ENCODE results near the gene SORBS2.

The SORBS2 gene

GRCh38 chr4:185742766-185743165 is 69.2 kb downstream of the SORBS2 start:
- Histone ChIP-seq H3K9me3 (ENCODE audit: insufficient read depth, low read depth, low read length) (no peaks in the 10 kb centered on the region), H2AFZ (ENCODE audit: low read length) (no peak overlapping the region), H3K4me2 (ENCODE audit: low read depth, low read length, poor library complexity, severe bottlenecking) (peak overlapping the region; percentile 26), H3K9ac (ENCODE audit: low read depth, low read length, poor library complexity, severe bottlenecking) (no peak overlapping the region), H3K27me3 (ENCODE audit: insufficient read depth, low read length, poor library complexity, severe bottlenecking) (no peaks in the 10 kb centered on the region), H4K20me1 (ENCODE audit: insufficient read depth, low read length, poor library complexity, severe bottlenecking) (no peaks in the 10 kb centered on the region), H3K79me2 (ENCODE audit: insufficient read depth, low read length) (no peaks in the 10 kb centered on the region), H3K9me2 (replicated peaks; ENCODE audit: low read depth, low read length) (no peaks in the 10 kb centered on the region), H3K4me1 (ENCODE audit: insufficient read depth, low read length, poor library complexity, severe bottlenecking) (no peaks in the 10 kb centered on the region), H3K36me3 (ENCODE audit: insufficient read depth, low read length) (no peaks in the 10 kb centered on the region), H3K4me3 (ENCODE audit: low read length, poor library complexity, severe bottlenecking) (no peak overlapping the region), H3F3A (ENCODE audit: low read depth) (no peaks in the 10 kb centered on the region)
- no peak for TF ChIP-seq CTCF (conservative IDR thresholded peaks at IDR 0.05; ENCODE audit: low read length)
- no peak for TF ChIP-seq EZH2phosphoT487 (IDR thresholded peaks at IDR 0.05; ENCODE audit: borderline replicate concordance)

- Histone ChIP-seq H2AFZ (ENCODE audit: low read length) (no peak overlapping the region), H3F3A (ENCODE audit: low read depth) (no peaks in the 10 kb centered on the region), H3K9me2 (replicated peaks; ENCODE audit: low read depth, low read length) (no peaks in the 10 kb centered on the region), H3K9me3 (ENCODE audit: insufficient read depth, low read depth, low read length) (no peaks in the 10 kb centered on the region), H3K27me3 (ENCODE audit: insufficient read depth, low read length, poor library complexity, severe bottlenecking) (no peaks in the 10 kb centered on the region), H3K4me2 (ENCODE audit: low read depth, low read length, poor library complexity, severe bottlenecking) (no peak overlapping the region), H3K9ac (ENCODE audit: low read depth, low read length, poor library complexity, severe bottlenecking) (no peak overlapping the region), H3K4me3 (ENCODE audit: low read length, poor library complexity, severe bottlenecking) (no peak overlapping the region), H3K4me1 (ENCODE audit: insufficient read depth, low read length, poor library complexity, severe bottlenecking) (no peaks in the 10 kb centered on the region), H3K79me2 (ENCODE audit: insufficient read depth, low read length) (no peaks in the 10 kb centered on the region), H3K36me3 (ENCODE audit: insufficient read depth, low read length) (no peaks in the 10 kb centered on the region), H4K20me1 (ENCODE audit: insufficient read depth, low read length, poor library complexity, severe bottlenecking) (no peaks in the 10 kb centered on the region)
- TF ChIP-seq EZH2phosphoT487 (IDR thresholded peaks at IDR 0.05; ENCODE audit: borderline replicate concordance) (no peak), CTCF (conservative IDR thresholded peaks at IDR 0.05; ENCODE audit: low read length) (no peak)
These were observed 70.2 kb downstream of the SORBS2 start for GRCh38 chr4:185741795-185742194.

GRCh38 chr4:185740471-185740873 is 71.5 kb downstream of the SORBS2 start:
- H3K4me3 ChIP-seq (ENCODE audit: low read length, poor library complexity, severe bottlenecking): no peak overlapping the region
- no peak for TF ChIP-seq EZH2phosphoT487 (IDR thresholded peaks at IDR 0.05; ENCODE audit: borderline replicate concordance)
- no peak for TF ChIP-seq CTCF (conservative IDR thresholded peaks at IDR 0.05; ENCODE audit: low read length)

More at GRCh38 chr4:185740471-185740873, 71.5 kb downstream of the SORBS2 start:
- H3K9ac ChIP-seq (ENCODE audit: low read depth, low read length, poor library complexity, severe bottlenecking): no peak overlapping the region
- H2AFZ ChIP-seq (ENCODE audit: low read length): no peak overlapping the region
- no peaks in the 10 kb centered on the region for H3K9me3 ChIP-seq (ENCODE audit: insufficient read depth, low read depth, low read length)
- no peaks in the 10 kb centered on the region for H4K20me1 ChIP-seq (ENCODE audit: insufficient read depth, low read length, poor library complexity, severe bottlenecking)
- H3K4me2 ChIP-seq (ENCODE audit: low read depth, low read length, poor library complexity, severe bottlenecking): no peak overlapping the region
- H3K27me3 ChIP-seq (ENCODE audit: insufficient read depth, low read length, poor library complexity, severe bottlenecking): no peaks in the 10 kb centered on the region
- H3K9me2 ChIP-seq (replicated peaks; ENCODE audit: low read depth, low read length): no peaks in the 10 kb centered on the region
- H3K36me3 ChIP-seq (ENCODE audit: insufficient read depth, low read length): no peaks in the 10 kb centered on the region
- H3K79me2 ChIP-seq (ENCODE audit: insufficient read depth, low read length): no peaks in the 10 kb centered on the region
- no peaks in the 10 kb centered on the region for H3K4me1 ChIP-seq (ENCODE audit: insufficient read depth, low read length, poor library complexity, severe bottlenecking)
- H3F3A ChIP-seq (ENCODE audit: low read depth): no peaks in the 10 kb centered on the region

All from Loucy (cell line).